Stimulated activated CD8-positive, alpha-beta memory T cell treated with anti-CD3 and anti-CD28 coated beads, Interleukin-4, amount 100 ng/mL, for 1 hour (primary cell): ENCODE data around the gene GZMA.

Experiments used
- DNase-seq, 2 donors: peaks; one replicate each; pipeline ENCODE4 v3.0.0-alpha.2; 2020; ENCODE audit warnings: low read depth in 2 of 2, low spot score in 1 of 2

Gene GZMA

DNA sequence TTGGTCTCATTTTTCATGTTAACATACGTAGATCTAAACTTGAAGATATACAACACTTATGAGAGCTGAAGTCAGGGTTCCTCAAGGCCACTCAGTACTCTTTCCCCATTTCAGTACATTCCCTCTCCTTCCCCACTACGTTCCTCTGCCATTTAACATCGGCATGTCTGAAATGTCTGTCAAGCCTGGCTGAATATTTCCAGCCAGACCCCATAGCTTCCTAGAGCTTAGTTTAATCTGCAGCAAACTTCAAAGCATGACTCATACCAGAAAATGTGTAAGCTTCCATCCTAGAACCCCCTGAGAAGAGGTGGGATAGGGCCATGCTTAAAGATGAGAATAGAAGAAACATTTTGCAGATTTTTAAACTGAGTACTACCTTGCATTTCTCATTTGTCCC, 6.2 kb downstream of the GZMA start:
- DNase-seq = no peak

DNA sequence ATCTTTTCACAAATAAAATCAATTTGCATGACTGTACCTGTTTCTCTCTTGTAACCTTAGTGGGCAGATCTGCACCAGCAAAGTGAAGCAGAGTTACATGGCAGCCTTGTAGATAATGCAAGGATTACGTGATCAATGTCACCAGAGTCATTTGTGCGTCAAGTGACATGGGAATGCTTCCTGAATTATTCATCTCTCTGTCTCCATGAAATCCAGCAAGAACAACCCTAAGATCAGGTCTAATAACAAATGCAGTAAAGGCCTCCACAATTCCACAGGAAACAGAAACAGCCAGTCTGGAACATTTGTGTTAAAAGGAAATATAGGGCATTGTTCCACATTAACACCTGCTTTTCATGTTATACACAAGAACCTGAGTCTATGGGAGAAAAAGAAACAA, 7.8 kb downstream of the GZMA start:
- no peak for DNase-seq

DNA sequence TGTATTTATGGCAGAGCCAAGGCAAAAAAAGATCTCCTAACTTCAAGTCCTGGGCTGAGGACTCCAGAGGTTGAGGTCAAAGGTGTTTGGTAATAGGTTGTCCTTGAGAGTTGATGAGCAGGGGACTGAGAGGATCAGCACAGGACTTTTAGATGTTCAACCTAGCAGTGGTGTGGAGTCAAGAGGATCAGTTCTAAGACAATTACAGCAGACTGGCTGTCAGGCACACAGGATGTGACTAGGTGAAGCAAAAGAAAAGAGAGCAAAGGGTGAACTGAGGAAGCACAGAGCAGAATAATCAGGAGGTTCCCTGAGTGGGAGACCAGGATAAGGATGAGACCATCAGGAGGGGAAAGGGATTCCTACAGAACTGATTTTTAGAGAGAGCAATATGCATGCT, 10.9 kb downstream of the GZMA start:
- DNase-seq = no peak

DNA sequence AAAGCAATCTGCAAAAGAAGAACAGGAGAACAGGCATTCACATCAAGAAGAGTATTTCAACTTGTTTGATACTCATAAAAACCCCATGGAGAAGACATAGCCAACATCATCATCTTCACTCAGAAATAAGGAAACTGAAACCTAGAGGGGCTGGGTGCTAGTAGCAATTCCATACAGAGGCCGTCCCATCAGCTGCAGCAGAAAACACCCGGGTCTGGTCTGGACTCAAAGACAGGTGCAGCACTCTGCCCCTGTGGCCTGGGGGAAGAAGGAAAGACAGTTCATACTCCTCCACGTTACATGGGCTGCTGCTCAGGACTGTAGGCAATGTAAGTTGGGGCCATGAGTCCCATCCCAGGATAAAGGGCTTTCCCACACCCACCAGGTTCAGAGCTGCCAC, 11.6 kb downstream of the GZMA start:
- DNase-seq = no peak

DNA sequence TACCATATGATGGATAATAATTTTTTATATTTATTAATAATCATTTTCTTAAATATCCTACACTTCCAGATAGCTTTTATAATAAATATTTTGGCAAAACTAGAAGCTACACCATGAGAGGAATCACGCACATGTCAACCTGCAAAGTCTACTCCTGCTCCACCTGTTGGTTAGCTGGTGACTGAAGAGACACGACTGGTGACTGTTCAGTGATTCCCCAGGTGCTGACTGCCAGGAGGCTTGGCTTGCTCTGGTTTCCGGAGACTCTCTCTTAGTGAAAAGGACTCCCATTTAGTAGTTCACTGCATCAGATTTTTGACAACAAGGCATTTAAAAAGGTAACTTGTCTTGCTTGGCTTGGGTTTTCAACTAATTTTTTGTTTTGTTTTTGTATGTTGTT, 20.9 kb downstream of the GZMA start:
- DNase-seq = no peak

DNA sequence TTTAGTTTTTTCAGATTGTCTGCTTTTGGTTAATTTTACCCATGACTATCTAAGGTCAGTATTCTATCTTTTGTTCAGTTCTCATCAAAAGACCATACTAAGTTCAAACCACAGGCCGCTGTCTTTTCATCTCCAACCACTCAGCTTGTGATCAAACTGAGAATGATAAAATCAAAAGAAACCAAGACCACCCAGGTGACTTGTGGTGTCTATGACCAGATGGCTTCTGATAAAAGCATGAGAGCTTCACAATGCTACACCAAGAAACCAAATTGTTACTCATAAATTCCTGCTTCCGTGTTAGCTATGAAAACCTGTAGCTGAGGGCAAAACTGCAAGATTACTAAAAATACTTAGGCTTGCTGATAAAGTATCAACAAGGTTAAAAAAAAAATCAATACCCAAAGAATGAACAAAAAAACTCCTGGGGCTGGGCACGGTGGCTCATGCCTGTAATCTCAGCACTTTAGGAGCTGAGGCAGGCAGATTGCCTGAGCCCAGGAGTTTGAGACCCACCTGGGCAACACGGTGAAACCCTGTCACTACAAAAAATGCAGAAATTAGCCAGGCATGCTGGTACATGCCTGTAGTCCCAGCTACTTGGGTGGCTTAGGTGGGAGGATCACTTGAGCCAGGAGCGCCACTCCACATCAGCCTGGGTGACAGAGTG, 31.7 kb downstream of the GZMA start:
- no peak for DNase-seq

DNA sequence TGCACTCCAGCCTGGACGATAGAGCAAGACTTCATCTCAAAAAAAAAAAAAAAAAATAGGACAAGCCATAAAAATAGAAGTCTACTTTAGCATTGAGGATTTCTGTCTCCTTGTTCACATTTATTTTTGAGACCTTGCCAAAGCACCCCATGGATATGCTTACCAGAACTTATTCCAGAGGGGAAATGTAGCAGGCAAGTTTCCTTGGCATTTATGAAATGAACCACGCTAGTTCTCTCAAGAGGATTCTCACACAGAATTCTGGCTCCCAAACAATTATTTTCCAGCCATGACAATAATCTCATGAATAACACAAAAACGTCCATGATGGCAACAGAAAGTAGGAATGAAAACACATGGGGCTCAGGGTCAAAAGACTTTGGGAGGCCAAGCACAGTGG, 34.1 kb downstream of the GZMA start:
- DNase-seq = no peak

DNA sequence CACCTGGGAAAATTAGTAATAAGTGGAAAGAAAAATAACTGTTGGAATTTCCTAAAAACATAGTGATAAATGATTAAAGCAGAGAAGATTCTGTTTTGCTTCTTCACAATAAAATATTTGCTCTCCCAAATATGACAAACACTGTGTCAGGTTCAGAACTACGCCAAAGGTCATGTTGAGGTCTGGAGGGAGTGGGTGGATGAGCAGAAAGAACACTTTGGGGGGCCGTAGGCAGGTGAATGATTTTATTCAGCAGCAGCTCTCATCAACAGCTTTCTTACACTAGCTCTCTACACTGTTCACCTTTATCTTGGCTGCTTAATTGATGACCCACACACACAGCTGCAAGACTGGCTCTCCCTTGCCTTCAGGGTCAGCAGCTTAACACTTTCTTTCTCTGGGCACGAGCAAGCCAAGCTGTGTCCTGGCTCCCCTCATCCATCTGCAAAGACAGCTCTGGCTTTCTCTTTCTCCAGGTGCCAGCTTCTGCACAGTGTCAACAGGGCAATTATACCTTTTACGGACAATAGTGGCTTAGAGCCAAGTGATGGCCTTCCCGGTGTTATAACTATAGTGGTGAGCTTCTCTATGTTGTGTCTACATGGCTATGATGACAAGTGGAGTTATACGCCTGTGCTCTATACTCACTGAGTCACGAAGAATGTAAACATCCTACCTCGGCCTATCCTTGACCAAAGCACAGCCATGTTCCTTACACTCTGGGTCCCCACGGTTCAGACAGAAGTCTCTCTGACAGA, 38.6 kb downstream of the GZMA start:
- no peak for DNase-seq

DNA sequence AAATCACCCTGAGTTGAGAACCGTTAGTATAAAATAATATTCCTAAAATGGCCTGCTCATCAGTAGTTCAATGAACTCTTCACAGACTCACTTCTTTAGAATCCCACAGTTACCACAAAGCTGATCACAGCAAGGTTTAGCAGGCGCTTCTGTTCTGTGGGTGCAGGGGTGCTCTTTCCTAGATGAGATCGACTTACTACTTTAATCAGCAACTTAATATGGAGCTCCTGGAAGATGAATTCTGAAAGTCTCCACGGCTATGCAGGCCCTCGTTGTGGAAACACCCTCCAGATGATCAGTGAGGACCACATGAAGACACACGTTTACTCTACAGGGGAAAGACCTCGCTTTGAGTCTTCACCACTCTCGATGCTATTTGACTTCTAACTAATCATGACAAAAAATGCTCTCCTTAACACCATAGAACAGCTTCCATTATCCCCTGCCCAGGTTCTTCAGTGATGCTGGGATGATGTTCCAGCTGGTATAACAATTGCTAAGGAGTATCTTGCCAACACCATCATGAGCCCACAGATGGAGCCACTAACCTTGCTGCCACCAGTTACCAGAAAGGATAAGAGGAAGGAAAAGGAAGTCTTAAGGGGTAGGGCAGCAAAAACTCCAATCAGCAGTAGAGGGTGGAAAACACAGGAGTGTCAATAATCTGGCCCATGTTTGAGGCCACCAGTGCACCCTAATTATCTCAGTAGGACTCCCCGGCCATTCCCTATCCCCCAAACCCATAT, 39.7 kb downstream of the GZMA start:
- DNase-seq = no peak

DNA sequence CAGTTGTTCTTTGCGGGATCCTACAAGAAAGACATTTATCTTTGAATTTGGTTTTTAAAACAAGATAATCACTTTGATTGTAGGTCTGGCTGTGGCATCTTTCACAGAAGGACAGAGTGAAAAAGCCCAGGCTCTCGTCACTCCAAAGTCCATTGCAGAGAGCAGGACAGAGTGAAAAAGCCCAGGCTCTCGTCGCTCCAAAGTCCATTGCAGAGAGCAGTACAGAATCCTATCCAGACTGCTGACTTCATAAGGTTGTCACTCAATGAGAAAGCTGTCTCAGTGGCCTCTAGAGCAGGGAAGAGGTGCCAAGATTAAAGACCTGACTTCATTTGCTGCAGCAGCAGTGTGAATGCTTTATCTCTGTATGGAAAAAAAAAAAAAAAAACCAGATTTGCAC, 41.2 kb downstream of the GZMA start:
- no peak for DNase-seq

DNA sequence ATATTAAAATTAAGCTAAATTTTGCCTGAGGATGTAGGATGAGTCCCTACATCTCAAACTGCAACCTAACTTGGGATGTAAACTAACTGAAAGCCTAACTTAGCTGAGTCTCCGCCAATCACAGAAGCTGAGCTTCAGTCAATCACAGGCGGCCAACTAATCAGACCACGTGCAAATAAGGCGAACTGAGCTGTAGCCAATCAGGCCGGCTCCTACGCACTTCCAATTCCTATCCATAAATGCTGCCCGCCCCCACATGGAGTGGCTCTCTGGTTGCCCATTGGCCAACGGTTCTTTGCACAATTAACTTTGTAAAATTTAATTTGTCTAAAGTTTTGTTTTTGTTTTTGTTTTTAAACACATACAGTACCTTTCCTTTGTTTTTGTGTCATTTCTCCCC, 43.6 kb downstream of the GZMA start:
- DNase-seq = no peak

DNA sequence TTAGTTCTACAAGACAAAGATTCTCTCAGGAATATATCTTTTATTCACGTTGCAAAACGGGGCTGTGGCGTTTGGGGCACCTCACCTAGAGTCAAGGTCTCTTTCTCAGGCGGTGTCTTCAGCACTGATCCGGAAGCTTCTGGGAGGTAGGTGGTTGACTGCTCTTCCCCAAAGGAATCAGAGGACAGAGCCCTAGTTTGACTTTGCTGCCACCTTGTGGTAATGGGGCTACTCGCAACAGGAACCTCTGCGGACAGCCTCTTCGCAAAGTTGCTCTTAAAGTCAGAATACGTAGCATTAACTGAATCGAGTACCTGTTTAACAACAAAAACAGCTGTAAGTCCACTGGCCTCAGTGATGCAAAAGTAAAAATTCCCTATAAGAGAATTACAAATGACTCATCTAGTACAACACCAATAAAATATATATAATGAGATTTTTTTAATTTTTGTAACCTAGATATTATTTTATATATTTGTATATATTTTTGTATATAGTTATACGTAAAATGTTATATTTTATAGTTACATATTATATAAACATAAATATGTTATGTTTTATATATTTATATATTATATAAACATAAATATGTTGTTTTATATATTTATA, 44.2 kb downstream of the GZMA start:
- DNase-seq = peak; percentile 63

DNA sequence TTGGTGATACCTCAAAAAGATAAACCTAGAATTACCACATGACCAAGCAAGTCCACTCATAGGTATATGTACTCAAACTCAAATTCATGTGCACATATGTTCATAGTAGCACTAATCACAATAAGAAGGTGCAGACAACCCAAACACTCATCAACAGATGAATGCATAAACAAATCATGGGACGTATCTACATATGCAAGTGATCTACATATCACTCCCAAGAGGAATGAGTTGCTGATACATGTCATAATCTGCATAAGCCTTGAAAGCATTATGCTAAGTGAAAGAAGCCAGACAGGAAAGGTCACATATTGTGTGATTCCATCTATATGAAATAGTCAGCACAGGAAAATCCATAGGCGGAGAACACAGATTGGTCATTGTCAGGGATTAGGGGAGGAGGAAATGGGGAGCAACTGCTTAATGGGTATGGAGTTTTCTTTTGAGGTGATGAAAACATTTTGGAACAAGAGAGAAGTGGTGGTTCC, 46.9 kb downstream of the GZMA start:
- DNase-seq = no peak

DNA sequence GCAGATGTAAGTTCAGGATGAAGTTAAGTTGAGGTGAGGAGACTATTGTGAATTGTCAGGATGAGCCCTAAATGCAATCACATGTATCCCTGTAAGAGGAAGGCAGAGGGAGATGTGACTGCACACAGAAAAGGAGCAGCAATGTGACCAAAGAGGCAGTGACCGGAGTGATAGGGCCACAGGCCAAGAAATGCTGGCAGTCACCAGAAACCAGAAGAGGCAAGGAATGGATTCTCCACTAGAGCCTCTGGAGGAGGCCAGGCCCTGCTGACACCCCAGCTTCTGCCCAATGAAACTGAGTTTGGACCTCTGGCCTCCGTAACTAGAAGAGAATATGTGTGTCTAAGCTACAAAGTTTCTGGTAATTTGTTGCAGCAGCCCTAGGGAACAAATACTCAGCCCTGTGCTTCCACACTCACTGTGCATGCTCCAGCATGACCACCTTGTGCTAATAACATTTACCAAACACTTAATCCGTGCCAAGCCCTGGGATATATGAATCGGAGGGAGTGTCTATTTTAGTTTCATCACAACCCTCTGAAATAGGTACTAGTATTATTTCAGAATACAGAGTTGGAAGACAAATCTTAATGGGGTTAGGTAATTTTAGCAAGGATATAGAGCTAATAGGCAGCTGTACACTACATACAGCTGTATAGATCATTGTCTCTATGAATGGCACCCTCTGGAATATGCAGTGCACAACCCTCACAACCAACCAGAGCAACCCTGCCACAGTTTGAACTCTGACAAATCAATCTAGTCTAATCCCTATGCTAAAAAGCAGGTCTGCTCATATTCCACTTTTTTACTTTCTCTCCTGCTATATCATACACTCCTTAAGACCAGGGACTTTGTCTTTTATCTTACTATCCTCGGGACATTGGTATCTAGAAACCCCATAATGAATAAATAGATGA, 49.7 kb downstream of the GZMA start:
- DNase-seq = no peak

DNA sequence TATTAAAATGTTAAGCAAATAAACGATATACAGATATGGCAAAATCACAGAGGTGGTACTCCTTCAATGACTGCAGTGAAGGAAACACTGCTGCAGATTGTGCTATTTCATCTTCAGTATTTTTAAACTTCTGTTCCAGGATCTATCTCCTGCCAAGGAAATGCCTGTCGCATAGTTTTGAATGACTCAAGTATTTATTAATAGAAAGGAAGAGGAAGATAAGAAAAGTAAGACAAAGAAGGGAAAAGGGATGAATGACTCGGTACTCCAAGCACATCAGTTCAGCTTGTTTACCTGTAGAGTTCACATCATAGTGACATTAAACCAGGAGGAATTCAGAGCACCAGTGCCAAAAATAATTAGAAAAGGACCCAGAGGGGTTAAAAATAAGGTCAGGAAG, 52.4 kb downstream of the GZMA start:
- DNase-seq = no peak
